Gastroesophageal sphincter (tissue), 4 donors: ENCODE data around the gene SAE1. TPM values are rescaled to one million over a fixed set of nuclear protein-coding genes. Genes with fewer than 3 reads are reported as not detected.
A peak's percentile ranks its signal among the peaks of the same experiment; 100 is the strongest.

Experiments used
- ATAC-seq: fragments of 150-250 bp; one replicate; pipeline ENCODE4 v1.9.1; 2016; ENCODE audit warnings: mild to moderate bottlenecking, moderate library complexity
- H3K27ac ChIP-seq, 4 donors: fragments of 200-600 bp; sonication (generic) in 3 of 4; 1 replicate in 3 of 4; 2 replicates in 1 of 4; pipeline ENCODE4 v1.5.1; 2016 to 2019
- H3K27me3 ChIP-seq: fragments of 200-600 bp; sonication (generic); one replicate; pipeline ENCODE4 v1.5.1; 2019
- H3K36me3 ChIP-seq, 2 donors: fragments of 200-600 bp; sonication (generic); one replicate each; pipeline ENCODE4 v1.5.1; 2019; ENCODE audit warnings: control low read depth in 1 of 2
- H3K4me1 ChIP-seq, 3 donors: fragments of 200-600 bp; sonication (generic); 1 replicate in 2 of 3; 2 replicates in 1 of 3; pipeline ENCODE4 v1.5.1; 2016 to 2019; ENCODE audit warnings: control low read depth in 2 of 3
- H3K4me3 ChIP-seq, 2 donors: fragments of 200-600 bp; sonication (generic); one replicate each; pipeline ENCODE4 v1.5.1; 2019; ENCODE audit warnings: mild to moderate bottlenecking in 1 of 2, moderate library complexity in 1 of 2
- H3K9me3 ChIP-seq, 3 donors: fragments of 200-600 bp; sonication (generic); one replicate each; pipeline ENCODE4 v1.5.1; 2017 to 2019; ENCODE audit warnings: control low read depth in 2 of 3
- CTCF ChIP-seq, 4 experiments: fragments of 200-600 bp in 2 of 4; fragments of 450-650 bp in 2 of 4; sonication (generic) in 1 of 4; IDR thresholded peaks; one replicate each; pipeline ENCODE4 v1.5.1; 2017 to 2019; ENCODE audit warnings: antibody characterized with exemption in 4 of 4, mild to moderate bottlenecking in 2 of 4, moderate library complexity in 2 of 4
- EP300 ChIP-seq: sonication (generic); formaldehyde crosslinking; IDR thresholded peaks from one replicate; pipeline ENCODE4 v1.6.1; 2017; ENCODE audit warnings: antibody characterized with exemption, mild to moderate bottlenecking
- POLR2A ChIP-seq, 2 donors: fragments of 450-650 bp; IDR thresholded peaks; one replicate each; pipeline ENCODE4 v1.6.1; 2017; ENCODE audit warnings: antibody characterized with exemption in 2 of 2, mild to moderate bottlenecking in 2 of 2, moderate library complexity in 1 of 2
- POLR2AphosphoS5 ChIP-seq: sonication (generic); formaldehyde crosslinking; IDR thresholded peaks from one replicate; pipeline ENCODE4 v1.6.1; 2017; ENCODE audit warnings: antibody characterized with exemption
- WGBS, 2 donors: methylation state at CpG; one replicate each; pipeline ENCODE4 v1.1.5; 2018; ENCODE audit warnings: low coverage in 1 of 2; 5-methylcytosine and 5-hydroxymethylcytosine counted together
- total RNA-seq, 4 donors: library from RNA; depleted of rRNA; stranded (reverse); fragments of >200 nt; gene quantifications; one replicate each; pipeline ENCODE4 v1.1.0, GENCODE V29; 2016

The SAE1 gene
- total RNA-seq, 4 donors from 2014 or later = 134 to 157 (median 153) TPM

DNA sequence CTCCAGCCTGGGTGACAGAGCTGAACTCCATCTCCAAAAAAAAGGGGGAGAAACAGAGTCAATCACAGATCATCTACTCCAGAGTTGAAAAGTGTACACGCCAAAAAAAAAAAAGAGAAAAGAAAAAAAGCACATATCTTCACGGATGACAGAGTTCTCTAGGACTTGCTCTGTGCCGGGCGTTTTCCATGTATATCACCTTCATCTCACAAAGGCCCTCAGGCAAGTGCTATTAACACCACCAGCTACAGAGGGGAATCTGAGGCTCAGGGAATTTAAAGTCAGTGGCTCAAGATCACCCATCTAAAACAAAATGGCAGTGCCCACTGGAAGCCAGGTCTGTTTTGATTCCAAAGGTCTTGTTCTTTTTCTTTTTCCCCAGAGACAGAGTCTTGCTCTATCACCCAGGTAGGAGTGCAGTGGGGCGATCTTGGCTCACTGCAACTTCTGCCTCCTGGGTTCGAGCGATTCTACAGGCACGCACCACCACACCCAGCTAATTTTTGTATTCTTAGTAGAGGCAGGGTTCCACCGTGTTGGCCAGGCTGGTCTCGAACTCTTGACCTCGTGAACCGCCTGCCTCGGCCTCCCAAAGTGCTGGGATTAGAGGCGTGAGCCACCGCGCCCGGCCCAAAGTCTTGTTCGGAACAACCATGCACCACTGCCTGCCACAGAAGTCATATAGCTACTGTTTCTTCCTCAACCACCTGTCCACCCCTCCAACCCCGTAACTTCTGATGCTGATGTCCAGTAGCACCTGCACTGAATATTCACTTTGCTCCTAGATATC lies 42.2 kb downstream of the SAE1 start:
- TF ChIP-seq CTCF (IDR thresholded peaks at IDR 0.05) (no peak), EP300 (no peak), POLR2AphosphoS5 (no peak), POLR2A (IDR thresholded peaks at IDR 0.05) (no peak)
- H3K9me3 ChIP-seq = no peaks in the 10 kb centered on the region
- no peak for ATAC-seq
- peaks cover 7 to 30% (median 15%) of the 10 kb centered on the region in 3 donors for H3K4me1 ChIP-seq
- 87 to 88% methylated on average over 4 to 13 of the region's 19 CpGs for WGBS, 2 donors
- H3K36me3 ChIP-seq = peaks cover 0 to 62% of the 10 kb centered on the region in 2 donors
- no peaks in the 10 kb centered on the region for H3K27me3 ChIP-seq
- H3K27ac ChIP-seq = no peak overlapping the region
- H3K4me3 ChIP-seq = no peak overlapping the region

GRCh38 chr19:47176071-47176626 lies 45.5 kb downstream of the SAE1 start:
- no peak overlapping the region for H3K4me3 ChIP-seq
- peak; percentile 48 for ATAC-seq
- TF ChIP-seq CTCF (IDR thresholded peaks at IDR 0.05) = no peak
- peak; percentile 75 for TF ChIP-seq POLR2AphosphoS5
- TF ChIP-seq EP300 = no peak
- no peak for TF ChIP-seq POLR2A (IDR thresholded peaks at IDR 0.05)
- 21 to 35% methylated on average over 5 of the region's 5 CpGs for WGBS, 2 donors
- H3K9me3 ChIP-seq = no peaks in the 10 kb centered on the region
- peaks cover 0 to 46% of the 10 kb centered on the region in 2 donors for H3K36me3 ChIP-seq
- H3K27ac ChIP-seq = peak overlapping the region; percentile 80 to 89 (median 82)
- peaks cover 7 to 52% (median 15%) of the 10 kb centered on the region in 3 donors for H3K4me1 ChIP-seq
- H3K27me3 ChIP-seq = no peaks in the 10 kb centered on the region

GRCh38 chr19:47176627-47177090 lies 46.0 kb downstream of the SAE1 start:
- Histone ChIP-seq H3K4me3 (no peak overlapping the region), H3K9me3 (no peaks in the 10 kb centered on the region), H3K36me3 (peaks cover 0 to 42% of the 10 kb centered on the region in 2 donors), H3K27ac (peak overlapping the region; percentile 80 to 89 (median 82)), H3K27me3 (no peaks in the 10 kb centered on the region), H3K4me1 (peaks cover 7 to 52% (median 15%) of the 10 kb centered on the region in 3 donors)
- peak; percentile 76 for ATAC-seq
- 13 to 15% methylated on average over 5 of the region's 5 CpGs for WGBS, 2 donors
- TF ChIP-seq EP300 = no peak
- peak; percentile 68 for TF ChIP-seq POLR2AphosphoS5

DNA sequence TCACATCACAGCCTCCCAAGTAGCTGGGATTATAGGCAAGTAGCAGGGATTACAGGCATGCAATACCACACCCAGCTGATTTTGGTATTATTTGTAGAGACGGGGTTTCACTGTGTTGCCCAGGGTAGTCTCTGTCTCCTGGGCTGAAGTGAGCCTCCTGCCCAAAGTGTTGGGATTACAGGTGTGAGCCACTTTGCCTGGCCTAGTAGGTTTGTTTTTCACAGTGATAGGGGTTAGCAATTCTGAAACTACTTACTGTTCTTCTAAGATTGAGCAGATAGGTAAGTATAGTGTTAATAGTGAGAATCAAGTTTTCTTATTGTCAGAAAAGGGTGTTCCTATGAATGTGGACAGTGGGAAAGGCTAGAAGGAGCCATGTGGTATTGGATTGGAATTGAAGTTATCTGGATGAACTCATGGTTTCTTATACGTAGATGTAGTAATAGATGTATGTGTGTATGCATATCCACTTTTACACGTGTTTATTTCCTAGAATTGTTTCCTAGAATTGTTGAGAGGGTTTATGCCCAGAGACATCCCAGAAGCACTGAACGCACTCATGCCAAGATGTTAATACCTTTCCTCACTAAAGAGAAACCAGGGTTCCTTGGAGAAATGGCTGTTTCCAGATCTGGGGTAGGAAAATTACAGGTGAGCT lies 49.1 kb downstream of the SAE1 start:
- Histone ChIP-seq H3K36me3 (peaks cover 0 to 24% of the 10 kb centered on the region in 2 donors), H3K9me3 (no peaks in the 10 kb centered on the region), H3K4me1 (peaks cover 7 to 83% (median 27%) of the 10 kb centered on the region in 3 donors), H3K27me3 (no peaks in the 10 kb centered on the region), H3K27ac (peak overlapping the region in 1 of 4 donors; percentile 10), H3K4me3 (no peak overlapping the region)
- WGBS, 2 donors = 72 to 73% methylated on average over 3 to 4 of the region's 4 CpGs
- no peak for TF ChIP-seq CTCF (IDR thresholded peaks at IDR 0.05)
- TF ChIP-seq EP300 = no peak
- TF ChIP-seq POLR2A (IDR thresholded peaks at IDR 0.05) = no peak
- no peak for TF ChIP-seq POLR2AphosphoS5
- ATAC-seq = no peak

DNA sequence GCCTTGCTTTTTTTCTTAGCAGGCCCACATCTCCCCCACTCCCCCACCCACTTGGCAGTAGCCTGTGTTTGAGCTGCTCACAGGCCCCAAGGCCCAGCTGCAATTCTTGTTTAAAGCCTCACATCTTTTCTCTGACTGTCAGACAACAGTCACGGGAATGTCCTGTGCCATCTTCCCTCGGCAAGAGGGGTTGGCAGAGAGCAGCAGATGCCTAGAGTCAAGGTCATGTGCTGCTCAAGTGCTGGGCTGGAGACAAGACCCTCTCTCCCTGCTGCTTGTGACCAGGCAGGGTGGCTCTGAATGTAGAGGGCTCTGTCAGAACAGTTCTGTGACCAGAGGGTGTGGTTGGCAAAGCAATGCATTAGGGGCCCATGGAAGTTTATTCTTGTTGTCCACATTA lies 53.0 kb downstream of the SAE1 start:
- TF ChIP-seq POLR2AphosphoS5 = no peak
- no peak for TF ChIP-seq CTCF (IDR thresholded peaks at IDR 0.05)
- TF ChIP-seq POLR2A (IDR thresholded peaks at IDR 0.05) = no peak
- no peak for TF ChIP-seq EP300
- H3K27ac ChIP-seq = peak overlapping the region; percentile 6 to 84 (median 76)
- H3K36me3 ChIP-seq = peaks cover 0 to 24% of the 10 kb centered on the region in 2 donors
- 30% methylated on average over 2 of the region's 2 CpGs; no CpG with 5 or more reads in 1 of the 2 donors for WGBS, 2 donors
- H3K4me1 ChIP-seq = peaks cover 0 to 82% (median 13%) of the 10 kb centered on the region in 3 donors
- H3K4me3 ChIP-seq = no peak overlapping the region
- no peaks in the 10 kb centered on the region for H3K27me3 ChIP-seq
- no peak for ATAC-seq
- no peaks in the 10 kb centered on the region for H3K9me3 ChIP-seq
